Stimulated activated CD4-positive, alpha-beta T cell treated with anti-CD3 and anti-CD28 coated beads, Interleukin-4, amount 100 ng/mL, for 48 hours (primary cell): ENCODE measurements around the gene MYOZ2.

Source experiments
- DNase-seq, 2 donors: peaks; one replicate each; pipeline ENCODE4 v3.0.0-alpha.2; 2020; ENCODE audit warnings: low read depth in 2 of 2

The MYOZ2 gene

DNA sequence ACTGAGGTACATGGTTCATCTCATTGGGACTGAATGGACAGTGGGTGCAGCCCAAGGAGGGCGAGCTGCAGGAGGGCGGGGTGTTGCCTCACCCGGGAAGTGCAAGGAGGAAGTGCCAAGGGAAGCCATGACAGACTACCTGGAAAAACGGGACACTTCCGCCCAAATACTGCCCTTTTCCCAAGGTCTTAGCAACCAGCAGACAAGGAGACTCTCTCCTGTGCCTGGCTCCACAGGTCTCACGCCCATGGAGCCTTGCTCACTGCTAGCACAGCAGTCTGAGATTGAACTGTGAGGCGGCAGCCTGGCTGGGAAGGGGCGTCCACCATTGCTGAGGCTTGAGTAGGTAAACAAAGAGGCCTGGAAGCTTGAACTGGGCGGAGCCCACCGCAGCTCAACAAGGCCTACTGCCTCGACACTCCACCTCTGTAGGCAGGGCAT is 62.2 kb downstream of the MYOZ2 start:
- no peak for DNase-seq

DNA sequence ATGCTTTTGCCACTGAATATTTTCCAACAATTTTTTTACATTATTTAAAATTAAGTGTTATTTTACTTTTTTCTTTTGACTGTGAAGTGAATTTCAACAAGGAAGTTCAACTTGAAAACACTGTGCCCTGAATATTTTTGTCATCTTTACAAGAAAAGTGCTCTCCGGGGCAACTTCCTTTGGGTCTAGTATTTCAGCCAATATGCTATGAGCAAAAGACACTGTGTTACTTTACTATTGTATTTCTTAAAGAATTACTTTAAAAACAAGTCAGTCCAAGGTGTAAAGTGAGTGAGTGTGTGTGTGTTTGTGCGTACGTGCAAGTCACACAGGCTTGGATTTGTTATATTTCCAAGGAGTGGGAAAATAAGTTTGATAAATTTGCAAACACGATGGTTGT is 69.3 kb downstream of the MYOZ2 start:
- DNase-seq = no peak

DNA sequence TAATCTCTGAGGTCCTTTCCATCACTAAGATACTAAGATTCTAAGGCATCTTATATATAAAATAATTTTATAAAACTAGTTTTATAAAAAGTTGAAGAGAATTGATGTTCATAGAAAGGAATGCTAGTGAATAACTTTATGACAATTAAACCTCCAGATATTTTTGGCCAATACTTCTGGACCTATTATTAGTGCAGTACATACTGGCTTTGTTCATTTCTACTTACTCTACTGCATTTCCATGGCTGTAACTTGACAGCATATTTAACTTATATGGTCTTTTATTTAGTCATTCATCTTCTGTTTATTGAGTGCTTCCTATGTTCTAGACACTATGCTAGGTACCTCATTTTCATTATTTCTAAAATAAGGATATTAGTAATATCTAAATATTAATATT is 70.1 kb downstream of the MYOZ2 start:
- DNase-seq = no peak

DNA sequence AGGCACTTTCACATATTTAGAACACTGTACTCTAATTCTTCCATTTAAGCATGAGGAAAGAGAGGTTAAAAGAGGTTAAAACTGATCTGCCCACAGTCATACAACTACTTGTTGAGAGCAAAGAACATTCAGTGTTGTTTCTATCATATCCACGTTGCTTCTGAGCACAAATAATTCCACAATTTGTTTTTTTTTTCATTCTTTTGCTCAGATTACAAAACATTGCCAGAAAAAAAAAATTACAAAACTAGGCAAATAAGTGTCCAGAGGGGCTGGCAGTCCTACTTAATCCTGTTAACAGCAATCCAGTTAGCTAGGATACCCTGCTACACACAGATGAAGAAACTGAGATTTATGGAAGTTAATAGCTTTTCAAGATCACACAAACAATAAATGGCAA is 70.5 kb downstream of the MYOZ2 start:
- DNase-seq = no peak

DNA sequence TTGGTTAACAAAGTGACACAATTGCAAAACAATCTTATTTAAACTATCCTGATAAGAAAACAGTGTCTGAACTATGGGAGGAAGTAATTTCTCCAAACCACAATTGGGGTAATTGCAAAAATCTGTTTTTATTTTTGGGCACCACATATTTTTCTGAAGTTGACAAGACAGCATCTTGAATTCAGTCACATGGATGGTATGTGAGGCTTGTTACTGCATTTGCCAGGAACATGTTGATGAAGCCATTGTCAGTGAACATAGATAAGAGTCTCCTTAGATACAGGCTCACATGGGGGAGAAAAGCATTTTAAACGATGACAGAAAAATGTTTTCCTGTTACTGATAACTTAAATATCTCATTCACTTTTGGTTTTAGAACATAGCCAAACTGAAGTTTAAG is 71.4 kb downstream of the MYOZ2 start:
- no peak for DNase-seq

DNA sequence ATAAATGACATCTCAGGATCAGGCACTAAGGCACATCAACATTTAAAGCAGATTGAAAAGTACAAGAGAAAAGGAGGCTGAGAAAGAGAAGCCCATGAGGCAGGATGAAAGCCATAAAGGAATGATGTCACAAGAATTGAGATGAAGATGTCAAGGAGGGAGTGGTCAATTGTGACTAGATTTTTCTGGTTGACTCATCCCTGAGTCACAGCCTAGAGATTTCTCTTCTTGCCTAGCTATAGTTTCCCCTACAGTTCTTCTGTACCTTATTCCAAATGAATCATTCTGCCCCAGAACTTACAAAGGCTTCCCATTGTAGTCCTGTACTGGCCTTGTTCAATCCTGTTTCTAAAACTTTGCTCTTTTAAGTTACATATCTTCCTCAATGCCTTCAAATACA is 73.4 kb downstream of the MYOZ2 start:
- peak; percentile 20 to 63 for DNase-seq

DNA sequence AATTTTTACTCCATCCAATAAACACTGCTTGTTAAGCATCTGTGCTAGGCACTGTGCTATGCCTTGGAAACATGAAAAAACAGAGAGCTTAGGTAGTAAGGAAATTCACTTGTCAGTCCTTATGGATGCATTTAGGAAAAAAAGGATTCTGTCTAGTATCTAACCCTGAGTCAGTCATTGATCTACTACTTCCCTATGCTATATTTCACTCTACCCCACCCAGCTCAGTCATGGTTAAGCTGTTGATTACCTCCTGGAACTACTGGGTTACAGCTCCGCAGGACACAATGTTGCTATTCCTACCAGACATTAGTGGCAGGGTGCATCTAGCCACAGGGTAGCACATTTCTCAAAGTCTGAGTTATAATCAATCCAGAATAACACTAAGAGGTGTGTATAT is 74.0 kb downstream of the MYOZ2 start:
- no peak for DNase-seq

DNA sequence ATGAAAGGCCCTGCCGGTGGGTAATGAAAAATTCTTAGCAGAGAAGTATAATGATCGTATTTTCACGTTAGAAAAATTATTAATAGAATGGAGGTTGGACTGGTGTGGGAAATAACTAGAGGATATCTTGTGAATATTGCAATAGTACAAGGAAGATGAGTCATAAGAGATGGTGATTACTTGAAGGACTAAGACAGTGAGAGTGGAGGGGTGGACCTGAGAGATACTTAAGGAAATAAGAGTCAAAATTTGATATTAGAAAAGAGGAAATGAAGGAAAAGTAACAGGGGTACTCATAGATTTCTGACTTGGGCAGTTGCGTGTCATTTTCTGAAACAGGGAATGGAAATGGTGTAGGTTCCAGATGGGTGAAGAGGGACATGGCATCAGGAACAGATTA is 75.1 kb downstream of the MYOZ2 start:
- no peak for DNase-seq

DNA sequence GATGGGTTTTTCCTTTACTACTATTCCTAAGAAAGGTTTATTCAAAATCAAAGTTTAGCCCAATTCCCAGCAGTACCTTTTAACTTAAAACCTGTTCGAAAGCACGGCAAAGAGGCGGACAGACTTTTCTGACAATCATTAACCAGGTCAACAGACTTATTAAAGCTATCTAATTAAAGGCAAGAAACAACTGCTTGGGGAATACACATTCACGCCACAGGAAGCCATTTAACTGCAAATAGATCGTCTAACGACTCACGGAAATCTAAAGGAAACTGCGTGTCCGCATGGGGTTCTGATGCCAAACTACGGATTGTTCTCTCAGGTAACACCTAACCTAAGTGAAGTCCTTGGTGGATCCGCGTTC is 76.2 kb downstream of the MYOZ2 start:
- no peak for DNase-seq

DNA sequence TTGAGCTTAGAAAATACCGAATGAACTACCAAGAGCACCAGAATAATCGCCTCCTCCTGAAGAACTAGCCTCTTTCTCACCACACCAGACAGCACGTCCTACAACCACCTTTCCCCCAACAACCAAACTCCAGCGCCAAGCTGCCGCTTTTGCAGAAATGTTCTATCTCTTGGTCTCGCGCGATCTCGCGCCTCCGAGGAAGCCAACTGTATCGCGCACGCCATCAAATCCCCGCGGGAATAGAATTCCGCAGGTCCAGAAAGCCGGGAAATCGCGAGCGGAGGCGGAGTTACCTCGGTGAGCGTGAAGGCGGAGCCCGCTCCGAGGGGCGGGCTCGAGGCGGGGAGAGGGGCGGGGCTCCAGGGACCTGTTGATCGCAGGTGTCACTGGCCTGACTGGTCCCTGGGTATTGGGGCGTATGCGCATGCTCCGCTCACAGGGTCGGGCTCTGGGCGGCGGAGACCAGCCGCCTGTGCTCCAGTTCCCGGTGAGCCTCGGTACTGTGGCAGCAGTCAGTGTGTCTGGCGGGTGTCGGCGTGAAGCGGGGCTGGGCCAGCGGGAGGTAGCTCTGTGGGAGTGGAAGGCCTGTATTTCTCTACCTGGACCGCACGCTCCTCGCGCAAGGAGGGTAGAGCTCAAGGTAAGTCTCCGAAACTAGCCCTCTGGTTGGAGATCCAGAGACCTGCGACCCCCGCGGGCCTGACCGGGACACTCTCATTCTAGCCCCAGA is 76.8 kb downstream of the MYOZ2 start, which contains the start of gene USP53:
Gene USP53 (plus strand): TSS at position 480 of the 730 bp plus-strand sequence. CDS start 27,047 bp downstream, outside the sequence.
- DNase-seq = peak; percentile 96 to 98

DNA sequence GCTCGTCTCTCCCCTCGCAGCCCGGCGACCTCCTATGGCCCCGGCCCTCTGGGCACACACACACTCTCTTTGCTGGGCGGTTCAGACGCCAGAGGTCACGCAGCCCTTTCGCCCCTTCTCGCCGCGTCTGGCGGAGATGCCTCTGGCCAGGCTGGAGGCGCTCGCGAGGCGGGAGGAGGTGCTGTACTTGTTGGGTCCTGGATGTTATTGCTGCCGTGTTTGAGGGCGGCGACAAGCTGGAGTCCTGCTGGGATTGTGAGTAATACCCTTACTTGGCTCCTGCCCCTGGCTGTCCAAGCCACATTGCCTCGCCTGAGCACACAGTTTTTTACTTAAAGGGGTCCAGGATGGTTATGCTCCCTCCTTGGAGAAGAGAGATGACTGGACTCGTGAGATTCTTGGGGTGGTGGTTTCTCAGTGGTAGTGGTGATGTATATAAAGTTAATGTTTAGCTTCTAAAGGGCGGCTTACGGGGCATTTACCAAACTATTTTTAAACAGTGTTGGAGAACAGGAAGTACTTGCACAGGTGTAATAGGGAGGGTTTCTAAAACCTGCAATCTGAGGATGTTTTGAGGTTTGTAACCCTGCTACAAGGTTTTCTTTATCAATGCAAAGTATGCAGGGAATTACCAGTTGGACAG is 77.5 kb downstream of the MYOZ2 start:
- peak; percentile 48 to 59 for DNase-seq

DNA sequence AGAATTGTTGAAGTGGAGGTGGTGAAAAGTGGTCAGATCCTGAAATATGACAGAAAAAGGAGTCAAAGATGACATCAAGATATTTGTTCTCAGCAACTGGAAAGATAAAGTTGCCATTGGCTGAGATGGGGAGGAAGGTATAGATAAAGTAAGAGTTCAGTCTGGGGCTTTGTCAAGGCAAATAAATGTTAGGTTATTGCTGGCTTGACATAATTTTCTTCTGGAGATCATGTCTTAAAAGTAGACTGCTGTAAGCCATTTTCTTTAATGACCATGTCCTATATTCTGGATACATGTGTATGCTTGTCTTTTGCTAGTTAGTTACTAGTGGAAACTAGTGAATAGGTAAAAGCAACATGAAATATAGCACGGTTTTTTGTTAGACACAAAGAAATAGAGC is 82.5 kb downstream of the MYOZ2 start:
- no peak for DNase-seq

DNA sequence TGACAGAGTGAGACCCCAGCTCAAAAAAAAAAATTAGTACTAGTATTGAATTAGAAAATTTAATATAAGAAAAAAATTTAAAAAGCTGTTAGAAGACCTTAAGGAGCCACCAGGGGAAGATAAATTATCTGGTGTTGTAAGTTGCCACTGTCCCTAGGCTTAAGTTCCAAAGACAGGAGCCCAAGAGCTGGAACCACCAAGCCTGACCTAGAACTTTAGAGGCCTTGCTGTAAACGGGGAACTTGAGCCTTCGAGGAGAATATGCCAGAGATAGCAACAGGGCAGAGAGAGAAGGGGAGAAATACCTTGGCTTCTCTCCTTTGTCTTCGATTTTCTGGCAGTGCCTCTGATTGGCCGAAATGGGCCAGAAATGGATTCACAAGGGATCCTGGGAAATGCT is 85.8 kb downstream of the MYOZ2 start:
- no peak for DNase-seq

DNA sequence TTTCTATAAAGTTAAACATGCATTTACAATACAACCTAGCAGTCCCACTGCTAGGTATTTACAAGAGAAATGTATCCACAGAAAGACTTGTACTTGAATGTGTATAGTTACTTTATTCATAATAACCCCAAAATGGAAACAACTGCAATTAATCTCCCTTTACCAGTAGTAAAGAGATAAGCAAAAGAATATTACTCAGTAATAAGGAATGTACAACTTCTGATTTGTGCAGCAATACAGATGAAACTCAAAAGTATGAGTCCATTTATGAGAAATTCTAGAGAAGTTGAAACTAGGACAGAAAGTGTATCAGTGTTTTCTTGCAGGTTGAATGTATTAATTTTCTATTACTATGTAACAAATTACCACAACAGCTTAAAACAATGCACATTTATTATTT is 92.1 kb downstream of the MYOZ2 start:
- DNase-seq = no peak

DNA sequence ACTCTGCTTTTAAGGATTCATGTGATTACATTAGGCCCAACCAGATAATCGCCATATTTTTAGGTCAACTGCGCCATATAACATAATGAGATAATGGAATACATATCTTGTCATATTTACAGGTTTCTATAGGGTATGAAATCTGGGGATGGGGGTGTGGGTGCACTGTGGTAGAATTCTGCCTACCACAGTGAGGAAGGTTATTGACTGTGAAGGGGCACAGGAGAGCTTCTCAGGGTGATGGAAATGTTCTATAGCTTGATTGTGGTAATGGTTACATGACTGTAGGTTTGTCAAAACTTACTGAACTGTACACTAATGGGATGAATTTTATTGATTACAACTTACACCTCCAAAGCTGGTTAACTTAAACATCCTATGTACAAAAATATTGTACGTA is 92.8 kb downstream of the MYOZ2 start:
- no peak for DNase-seq

DNA sequence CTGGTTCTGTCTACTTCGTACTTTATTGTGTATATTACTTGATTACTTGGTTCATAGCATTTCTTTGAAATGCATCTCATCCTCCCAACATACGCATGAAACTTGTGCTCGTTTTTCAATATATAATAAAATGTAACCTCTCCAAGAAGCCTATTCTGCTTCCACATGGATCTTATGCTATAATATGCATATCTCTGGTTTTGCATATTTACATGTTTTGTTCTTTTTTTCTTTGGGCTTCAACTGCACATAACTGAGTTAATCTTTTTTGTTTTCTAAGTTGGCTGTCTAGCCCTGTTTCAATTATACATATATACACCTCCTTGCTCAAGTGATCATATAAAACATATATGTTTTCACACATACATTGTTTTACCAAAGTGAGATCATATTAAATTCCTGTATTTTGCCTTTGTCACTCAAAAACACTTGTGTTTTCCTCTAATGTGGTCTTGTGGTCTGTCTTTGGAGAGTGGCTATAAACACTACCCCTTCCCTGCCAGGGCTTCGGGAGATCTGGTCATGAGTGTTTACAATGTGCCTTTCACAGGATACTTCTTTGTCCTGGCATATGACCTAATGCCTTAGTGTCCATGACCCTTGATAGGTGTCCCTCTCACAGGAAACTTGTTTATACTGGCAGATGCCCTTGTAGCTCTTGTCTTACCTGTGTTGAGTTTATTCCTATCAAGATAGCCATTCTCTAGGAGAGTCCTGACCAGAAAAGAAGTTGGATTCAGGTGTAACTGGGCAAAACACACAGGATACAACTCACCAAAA is 94.5 kb downstream of the MYOZ2 start:
- no peak for DNase-seq

DNA sequence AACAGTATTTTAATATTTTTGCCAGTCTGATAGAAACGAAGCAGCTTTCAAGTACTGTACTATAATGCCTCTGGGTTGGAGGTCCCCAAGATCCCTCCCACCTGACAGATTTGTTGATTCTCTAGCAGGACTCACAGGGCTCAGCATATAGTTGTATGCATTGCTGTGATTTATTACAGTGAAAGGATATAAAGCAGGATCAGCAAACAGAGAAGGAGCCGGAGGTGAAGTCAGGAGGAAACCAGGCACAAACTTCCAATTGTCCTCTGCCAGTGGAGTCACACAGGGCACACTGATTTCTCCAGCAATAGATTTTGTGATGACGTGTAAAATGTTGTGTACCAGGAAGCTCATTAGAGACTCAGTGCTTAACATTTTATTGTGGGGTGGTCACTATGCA is 95.9 kb downstream of the MYOZ2 start:
- no peak for DNase-seq

DNA sequence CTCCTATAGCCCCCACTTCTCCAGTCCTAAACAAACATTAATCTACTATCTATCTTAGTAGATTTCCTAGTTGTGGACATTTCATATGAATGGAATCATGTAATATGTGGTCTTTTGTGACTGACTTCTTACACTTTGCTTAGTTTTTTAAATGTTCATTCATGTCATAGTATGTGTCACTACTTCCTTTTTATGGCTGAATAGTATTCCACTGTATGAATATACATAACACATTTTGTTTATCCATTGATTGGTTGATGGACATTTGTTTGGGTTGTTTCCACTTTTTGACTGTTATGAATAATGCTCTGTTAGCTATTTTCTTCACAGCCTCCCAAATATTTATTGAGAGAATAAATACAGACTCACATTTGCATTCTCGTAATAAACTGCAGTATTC is 96.7 kb downstream of the MYOZ2 start:
- DNase-seq = no peak

DNA sequence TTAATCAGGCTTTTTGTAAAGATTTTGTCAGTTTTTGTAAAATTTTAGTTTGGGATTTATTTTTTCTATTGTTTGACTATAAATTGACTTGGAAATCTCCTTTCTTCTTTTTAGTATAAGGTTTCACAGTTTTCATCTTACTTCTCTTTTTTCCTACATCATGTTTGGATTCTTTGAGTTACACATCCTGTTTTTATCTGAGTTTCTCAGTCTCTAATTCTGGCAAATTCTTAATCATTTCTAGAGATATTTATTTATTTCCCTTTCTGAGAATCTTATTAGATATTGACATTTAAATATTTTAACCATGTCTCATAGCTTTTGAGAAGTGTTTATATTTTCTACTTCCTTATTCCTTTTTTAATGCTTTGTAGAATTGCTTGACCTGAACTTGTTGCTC is 97.6 kb downstream of the MYOZ2 start:
- DNase-seq = no peak

DNA sequence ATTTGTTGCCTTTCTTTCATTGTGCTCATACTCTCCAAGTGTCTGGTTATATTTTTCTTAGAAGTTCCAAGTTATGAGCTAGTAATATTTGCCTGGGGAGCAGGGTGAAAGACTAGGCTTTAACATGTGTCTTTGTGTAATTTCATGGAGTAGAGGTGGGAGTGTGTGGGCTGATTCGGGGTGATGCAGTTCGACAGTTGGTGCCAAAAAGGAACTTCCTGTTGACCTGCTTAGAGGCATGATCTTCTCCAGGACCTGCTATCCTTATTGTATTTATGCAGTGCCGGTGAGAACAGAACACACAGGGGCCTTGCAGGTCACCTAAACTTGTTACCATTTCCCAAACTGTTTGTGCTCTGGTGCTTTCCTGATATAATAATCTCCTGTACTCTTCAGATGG is 98.1 kb downstream of the MYOZ2 start:
- no peak for DNase-seq

DNA sequence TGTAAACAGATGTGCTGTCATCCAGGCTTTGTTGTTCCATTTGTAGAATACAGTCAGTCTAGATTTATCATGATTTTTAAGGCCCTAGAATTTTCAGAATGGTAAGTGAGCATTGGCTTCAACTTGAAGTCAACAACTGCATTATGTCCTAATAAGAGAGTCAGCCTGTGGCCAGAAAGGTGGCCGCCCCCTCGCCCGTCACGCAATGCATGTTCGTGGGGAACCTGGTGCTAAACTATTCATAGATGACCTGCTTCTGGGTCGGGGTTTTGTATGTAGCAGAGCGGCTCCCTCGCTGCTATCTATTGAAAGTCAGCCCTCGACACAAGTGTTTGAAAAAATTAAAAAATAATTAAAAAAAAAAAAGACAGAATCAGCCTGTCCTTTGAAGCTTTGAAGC is 101.6 kb downstream of the MYOZ2 start:
- DNase-seq = no peak
